Astrocyte (in vitro differentiated cells and primary cell): ENCODE data around the gene MAP1B. TPM values are rescaled to one million over a fixed set of nuclear protein-coding genes. Genes with fewer than 3 reads are reported as not detected.

Experiments
- DNase-seq: peaks from one replicate; pipeline ENCODE4 v3.0.0-alpha.2; 2010; ENCODE audit warnings: low read depth
- FAIRE-seq: peaks from 2 replicates; lab custom pipeline; 2011; peaks lifted over from hg19 to GRCh38; lab: Jason Lieb, UNC
- H2AFZ ChIP-seq: 2 replicates; pipeline ENCODE4 v1.6.0; 2012; ENCODE audit warnings: low read depth, low read length, inconsistent platforms
- H3K27ac ChIP-seq: 2 replicates; pipeline ENCODE4 v1.5.1; 2011; ENCODE audit warnings: low read depth, low read length, inconsistent platforms
- H3K27me3 ChIP-seq: 2 replicates; pipeline ENCODE4 v1.6.0; 2011; ENCODE audit warnings: low read length, inconsistent platforms; ENCODE audit not compliant: insufficient read depth
- H3K36me3 ChIP-seq: 2 replicates; pipeline ENCODE4 v1.5.1; 2011; ENCODE audit warnings: low read length, inconsistent platforms; ENCODE audit not compliant: insufficient read depth
- H3K4me1 ChIP-seq: 2 replicates; pipeline ENCODE4 v1.5.1; 2011; ENCODE audit warnings: low read length, inconsistent platforms; ENCODE audit not compliant: insufficient read depth
- H3K4me2 ChIP-seq: 2 replicates; pipeline ENCODE4 v1.6.0; 2012; ENCODE audit warnings: low read length, inconsistent platforms
- H3K4me3 ChIP-seq: 2 replicates; pipeline ENCODE4 v1.5.1; 2011; ENCODE audit warnings: low read depth, mild to moderate bottlenecking, low read length, inconsistent platforms; ENCODE audit not compliant: insufficient read depth
- H3K79me2 ChIP-seq: 2 replicates; pipeline ENCODE4 v1.6.0; 2012; ENCODE audit warnings: mild to moderate bottlenecking, low read length, inconsistent platforms; ENCODE audit not compliant: insufficient read depth
- H3K9ac ChIP-seq: 2 replicates; pipeline ENCODE4 v1.6.0; 2012; ENCODE audit warnings: mild to moderate bottlenecking, low read length, inconsistent platforms
- H3K9me3 ChIP-seq: 2 replicates; pipeline ENCODE4 v1.5.1; 2012; ENCODE audit warnings: low read depth, mild to moderate bottlenecking, low read length, inconsistent platforms; ENCODE audit not compliant: insufficient read depth
- H4K20me1 ChIP-seq: 2 replicates; pipeline ENCODE4 v1.6.0; 2012; ENCODE audit warnings: low read length, inconsistent platforms; ENCODE audit not compliant: insufficient read depth
- H3K27ac Mint-ChIP-seq: one replicate; pipeline ENCODE4 v1.8.0; 2021; ENCODE audit warnings: mild to moderate bottlenecking, mixed read lengths; ENCODE audit not compliant: unreplicated experiment
- H3K27me3 Mint-ChIP-seq: one replicate; pipeline ENCODE4 v1.8.0; 2021; ENCODE audit warnings: low read depth, mixed read lengths; ENCODE audit not compliant: unreplicated experiment
- H3K36me3 Mint-ChIP-seq: one replicate; pipeline ENCODE4 v1.8.0; 2021; ENCODE audit warnings: low read depth, mixed read lengths; ENCODE audit not compliant: unreplicated experiment
- H3K4me1 Mint-ChIP-seq: one replicate; pipeline ENCODE4 v1.8.0; 2021; ENCODE audit warnings: low read depth, mixed read lengths; ENCODE audit not compliant: unreplicated experiment
- H3K4me3 Mint-ChIP-seq: one replicate; pipeline ENCODE4 v1.8.0; 2021; ENCODE audit warnings: mild to moderate bottlenecking, moderate library complexity, mixed read lengths; ENCODE audit not compliant: unreplicated experiment
- H3K9me3 Mint-ChIP-seq: one replicate; pipeline ENCODE4 v1.8.0; 2021; ENCODE audit warnings: mild to moderate bottlenecking, mixed read lengths; ENCODE audit not compliant: unreplicated experiment
- EZH2 ChIP-seq: IDR thresholded peaks from 2 replicates; pipeline ENCODE4 v1.6.1; 2012; ENCODE audit warnings: mild to moderate bottlenecking, low read length, inconsistent platforms; ENCODE audit not compliant: insufficient read depth
- total RNA-seq: library from RNA; stranded (reverse); gene quantifications from 2 replicates; pipeline ENCODE4 v1.2.1, GENCODE V29; 2021
- TF ChIP-seq, protein P1 (sequence below): IDR thresholded peaks from 2 replicates; pipeline ENCODE4 v1.5.1; 2011; ENCODE audit warnings: low read depth, mild to moderate bottlenecking, inconsistent platforms, low read length, moderate library complexity; ENCODE audit not compliant: insufficient read depth

Gene MAP1B
- total RNA-seq, 1 donor from 2014 or later: 476 TPM

DNA sequence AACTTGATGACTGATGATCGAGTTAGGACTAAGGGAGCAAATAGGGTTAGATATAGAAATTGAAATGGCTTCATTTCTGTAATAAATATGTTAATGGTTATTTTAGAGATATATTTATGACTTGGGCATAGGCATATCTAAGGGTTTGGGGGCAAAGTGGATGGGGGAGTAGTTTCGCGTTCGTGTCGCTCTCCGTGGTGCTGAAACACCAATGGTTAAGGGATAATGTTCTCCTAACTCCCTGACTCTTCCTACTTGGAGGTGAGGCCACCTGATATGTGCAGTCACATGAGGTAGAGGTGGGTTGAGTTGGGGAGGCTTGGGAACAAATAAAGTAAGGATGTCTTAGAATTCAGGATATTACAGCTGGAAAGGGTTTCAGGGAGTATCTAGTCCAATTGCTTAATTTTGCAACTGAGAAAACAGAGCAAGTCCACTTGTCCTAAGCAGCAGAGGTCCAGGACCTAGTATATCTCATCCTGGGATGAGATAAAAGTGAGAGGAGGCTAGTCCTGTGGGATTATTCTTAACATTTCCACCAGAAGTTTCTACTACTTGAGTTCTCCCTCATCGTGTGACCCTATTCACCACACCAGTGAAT is 44.0 kb upstream of the MAP1B start:
- Histone ChIP-seq H4K20me1 (no peaks in the 10 kb centered on the region), H3K79me2 (no peaks in the 10 kb centered on the region), H3K9me3 (no peaks in the 10 kb centered on the region), H3K9ac (no peak overlapping the region), H3K27me3 (peaks cover 8% of the 10 kb centered on the region), H3K4me2 (no peak overlapping the region), H2AFZ (no peak overlapping the region), H3K4me1 (peaks cover 30% of the 10 kb centered on the region), H3K36me3 (no peaks in the 10 kb centered on the region), H3K27ac (no peak overlapping the region), H3K4me3 (no peak overlapping the region)
- H3K9me3 Mint-ChIP-seq: no peaks in the 10 kb centered on the region
- H3K27me3 Mint-ChIP-seq: peaks cover 2% of the 10 kb centered on the region
- TF ChIP-seq, protein P1, sequence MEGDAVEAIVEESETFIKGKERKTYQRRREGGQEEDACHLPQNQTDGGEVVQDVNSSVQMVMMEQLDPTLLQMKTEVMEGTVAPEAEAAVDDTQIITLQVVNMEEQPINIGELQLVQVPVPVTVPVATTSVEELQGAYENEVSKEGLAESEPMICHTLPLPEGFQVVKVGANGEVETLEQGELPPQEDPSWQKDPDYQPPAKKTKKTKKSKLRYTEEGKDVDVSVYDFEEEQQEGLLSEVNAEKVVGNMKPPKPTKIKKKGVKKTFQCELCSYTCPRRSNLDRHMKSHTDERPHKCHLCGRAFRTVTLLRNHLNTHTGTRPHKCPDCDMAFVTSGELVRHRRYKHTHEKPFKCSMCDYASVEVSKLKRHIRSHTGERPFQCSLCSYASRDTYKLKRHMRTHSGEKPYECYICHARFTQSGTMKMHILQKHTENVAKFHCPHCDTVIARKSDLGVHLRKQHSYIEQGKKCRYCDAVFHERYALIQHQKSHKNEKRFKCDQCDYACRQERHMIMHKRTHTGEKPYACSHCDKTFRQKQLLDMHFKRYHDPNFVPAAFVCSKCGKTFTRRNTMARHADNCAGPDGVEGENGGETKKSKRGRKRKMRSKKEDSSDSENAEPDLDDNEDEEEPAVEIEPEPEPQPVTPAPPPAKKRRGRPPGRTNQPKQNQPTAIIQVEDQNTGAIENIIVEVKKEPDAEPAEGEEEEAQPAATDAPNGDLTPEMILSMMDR: no peak
- TF ChIP-seq EZH2: no peak
- FAIRE-seq: no peak
- no peaks in the 10 kb centered on the region for H3K36me3 Mint-ChIP-seq
- DNase-seq: peak; percentile 17
- H3K4me3 Mint-ChIP-seq: no peak overlapping the region
- H3K27ac Mint-ChIP-seq: no peak overlapping the region
- peaks cover 33% of the 10 kb centered on the region for H3K4me1 Mint-ChIP-seq

DNA sequence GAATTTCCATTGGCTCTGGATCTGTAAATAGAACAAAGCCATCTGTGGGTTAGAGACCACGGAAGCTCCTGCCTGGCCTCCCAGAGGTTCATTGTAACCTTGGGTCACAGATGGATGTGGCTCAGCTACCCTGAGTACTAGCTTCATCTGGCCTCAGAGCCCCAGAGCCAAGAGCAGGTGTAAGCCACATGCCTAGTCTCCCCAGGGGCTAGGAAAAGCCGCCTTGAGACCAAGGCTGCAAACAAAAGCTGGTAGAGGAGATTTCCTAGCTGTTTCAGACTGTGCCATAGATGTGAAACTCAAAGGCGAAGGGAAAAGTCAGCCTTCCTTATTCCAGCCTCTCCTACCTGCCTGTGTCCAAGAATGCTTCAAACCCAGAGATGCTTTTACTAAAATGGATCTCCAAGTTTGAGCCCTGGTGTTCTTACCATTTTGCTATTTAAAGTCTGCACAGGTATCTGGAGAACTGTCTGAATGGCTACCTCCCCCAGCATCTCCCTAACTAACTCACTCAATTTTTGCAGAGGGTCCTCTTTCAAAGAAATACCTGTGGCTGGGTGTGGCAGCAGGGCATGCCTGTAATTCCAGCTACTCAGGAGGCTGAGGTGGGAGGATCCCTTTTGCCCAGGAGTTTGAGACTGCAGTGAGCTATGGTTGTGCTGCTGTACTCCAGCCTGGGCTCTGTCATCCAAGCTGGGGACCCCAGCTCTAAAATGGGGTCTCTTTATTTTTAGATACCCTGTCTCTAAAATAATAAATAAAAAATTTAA is 42.3 kb upstream of the MAP1B start:
- no peaks in the 10 kb centered on the region for H3K79me2 ChIP-seq
- no peak overlapping the region for H3K4me3 ChIP-seq
- H2AFZ ChIP-seq: no peak overlapping the region
- TF ChIP-seq, protein P1: no peak
- no peak for TF ChIP-seq EZH2
- Mint-ChIP-seq H3K36me3 (no peaks in the 10 kb centered on the region), H3K4me3 (no peak overlapping the region), H3K9me3 (no peaks in the 10 kb centered on the region), H3K27ac (peak overlapping the region; percentile 100), H3K27me3 (no peaks in the 10 kb centered on the region), H3K4me1 (peaks cover 30% of the 10 kb centered on the region)
- no peak overlapping the region for H3K4me2 ChIP-seq
- no peak overlapping the region for H3K27ac ChIP-seq
- peak; percentile 9 for FAIRE-seq
- H4K20me1 ChIP-seq: no peaks in the 10 kb centered on the region
- DNase-seq: no peak
- no peaks in the 10 kb centered on the region for H3K36me3 ChIP-seq
- H3K27me3 ChIP-seq: peaks cover 3% of the 10 kb centered on the region
- no peak overlapping the region for H3K9ac ChIP-seq
- peaks cover 30% of the 10 kb centered on the region for H3K4me1 ChIP-seq
- no peaks in the 10 kb centered on the region for H3K9me3 ChIP-seq
